ENCODE results near the gene QSOX1. TPM values are rescaled to one million over a fixed set of nuclear protein-coding genes. Genes with fewer than 3 reads are reported as not detected.

QSOX1 gene
- total and polyA plus RNA-seq, 2 donors, result 9.1 to 48.2 TPM

DNA sequence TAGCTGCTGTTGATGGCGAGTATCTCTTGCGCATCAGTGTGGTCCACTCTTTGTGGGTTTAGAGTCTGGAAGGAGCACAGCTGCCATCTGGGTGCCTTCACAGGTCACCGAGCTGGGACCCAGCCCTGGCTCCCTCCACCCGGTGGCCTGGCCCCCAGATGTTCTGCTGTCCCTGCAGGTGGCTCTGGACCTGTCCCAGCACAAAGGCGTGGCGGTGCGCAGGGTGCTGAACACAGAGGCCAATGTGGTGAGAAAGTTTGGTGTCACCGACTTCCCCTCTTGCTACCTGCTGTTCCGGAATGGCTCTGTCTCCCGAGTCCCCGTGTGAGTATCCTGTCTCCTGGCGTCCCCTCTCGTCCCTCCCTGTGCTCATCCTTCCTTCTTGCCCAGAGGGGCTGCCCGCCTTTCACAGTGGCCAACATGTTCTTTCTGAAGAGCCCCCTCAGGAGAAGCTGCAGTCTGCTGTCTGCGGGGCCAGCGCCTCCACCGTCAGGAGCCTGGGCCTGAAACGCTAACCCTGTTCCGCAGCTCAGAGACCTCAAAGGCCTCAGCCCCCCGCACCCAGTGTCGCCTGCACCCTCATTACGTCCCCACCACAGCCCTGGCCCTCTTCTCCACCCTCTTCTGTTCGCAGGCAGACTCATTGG, 27.4 kb downstream of the QSOX1 start:
- Histone ChIP-seq H3K27ac (ENCODE audit: low read depth in 1 of 2, low read length in 1 of 2) (no peak overlapping the region), H3K4me1 (ENCODE audit: control insufficient read depth in 2 of 2, insufficient read depth in 2 of 2, low read length in 2 of 2) (no peaks in the 10 kb centered on the region), H3K4me3 (ENCODE audit: low read length in 2 of 2) (no peak overlapping the region), H3K36me3 (ENCODE audit: control insufficient read depth in 2 of 2, insufficient read depth in 2 of 2, low read length in 1 of 2) (peaks cover 0 to 15% of the 10 kb centered on the region in 2 donors), H3K27me3 (ENCODE audit: control insufficient read depth in 2 of 2, insufficient read depth in 1 of 2, low read length in 1 of 2) (no peaks in the 10 kb centered on the region), H3K9me3 (ENCODE audit: control insufficient read depth in 2 of 2, insufficient read depth in 1 of 2, low read length in 1 of 2) (no peaks in the 10 kb centered on the region)
- DNase-seq (ENCODE audit: low read depth in 6 of 9, low spot score in 9 of 9), result no peak
- 97% methylated on average over 23 of the region's 23 CpGs for WGBS

DNA sequence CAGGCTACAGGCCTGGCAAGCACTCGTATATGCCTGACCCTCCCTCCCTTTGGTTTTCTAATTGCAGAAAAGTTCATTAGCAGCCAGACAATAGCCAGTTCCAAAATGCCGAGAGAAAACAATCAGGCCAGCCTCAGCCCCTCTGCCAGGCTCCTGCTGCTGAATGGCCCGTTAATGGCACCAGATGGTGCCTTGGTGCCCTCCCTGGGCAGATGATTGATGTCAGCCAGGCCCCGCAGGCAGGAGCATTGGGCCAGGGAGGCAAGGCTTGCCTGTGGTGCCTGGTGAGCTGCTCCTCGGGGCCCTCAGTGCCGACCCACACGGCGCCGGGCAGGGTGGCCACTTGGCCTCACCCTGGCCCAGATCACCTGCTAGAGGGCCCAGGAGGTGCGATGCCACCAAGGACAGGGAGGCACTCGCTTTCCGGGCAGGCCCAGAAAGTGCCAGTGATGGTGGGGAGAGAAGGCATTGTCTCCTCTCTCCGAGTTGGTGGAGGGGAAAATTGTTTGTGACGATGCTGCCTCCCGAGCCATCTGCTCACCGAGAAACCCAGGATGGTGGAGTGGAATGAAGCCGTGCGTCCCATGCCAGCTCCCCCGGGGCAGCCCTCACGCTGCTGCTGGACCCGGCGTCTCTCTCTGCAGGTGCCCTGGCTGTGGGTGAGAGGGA, 28.1 kb downstream of the QSOX1 start:
- no peak overlapping the region for H3K4me3 ChIP-seq (ENCODE audit: low read length in 2 of 2)
- DNase-seq (ENCODE audit: low read depth in 6 of 9, low spot score in 9 of 9), result no peak
- no peaks in the 10 kb centered on the region for H3K27me3 ChIP-seq (ENCODE audit: control insufficient read depth in 2 of 2, insufficient read depth in 1 of 2, low read length in 1 of 2)
- peaks cover 0 to 15% of the 10 kb centered on the region in 2 donors for H3K36me3 ChIP-seq (ENCODE audit: control insufficient read depth in 2 of 2, insufficient read depth in 2 of 2, low read length in 1 of 2)
- H3K27ac ChIP-seq (ENCODE audit: low read depth in 1 of 2, low read length in 1 of 2), result no peak overlapping the region
- 97% methylated on average over 22 of the region's 22 CpGs for WGBS
- H3K4me1 ChIP-seq (ENCODE audit: control insufficient read depth in 2 of 2, insufficient read depth in 2 of 2, low read length in 2 of 2), result no peaks in the 10 kb centered on the region
- H3K9me3 ChIP-seq (ENCODE audit: control insufficient read depth in 2 of 2, insufficient read depth in 1 of 2, low read length in 1 of 2), result no peaks in the 10 kb centered on the region

DNA sequence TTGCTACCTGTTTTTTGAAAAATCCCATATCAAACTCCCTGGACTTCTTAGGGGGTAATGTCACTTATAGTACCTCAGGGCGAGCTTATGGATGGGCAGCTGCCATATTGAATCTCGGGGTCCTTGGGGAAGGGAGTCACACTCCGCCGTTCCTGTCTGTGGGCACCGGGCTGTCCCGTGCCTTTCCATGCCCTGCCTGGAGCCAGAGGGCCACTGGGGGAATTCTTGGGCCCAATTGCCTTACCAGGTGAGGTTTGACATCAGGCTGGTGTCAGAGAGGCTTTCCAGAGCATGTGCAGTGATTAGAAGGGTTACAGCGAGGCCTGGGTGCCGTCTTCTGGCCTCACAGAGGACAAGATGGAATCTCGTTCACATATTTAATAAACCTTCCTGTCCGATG, 28.8 kb downstream of the QSOX1 start:
- Histone ChIP-seq H3K27me3 (ENCODE audit: control insufficient read depth in 2 of 2, insufficient read depth in 1 of 2, low read length in 1 of 2) (no peaks in the 10 kb centered on the region), H3K4me3 (ENCODE audit: low read length in 2 of 2) (no peak overlapping the region), H3K4me1 (ENCODE audit: control insufficient read depth in 2 of 2, insufficient read depth in 2 of 2, low read length in 2 of 2) (peaks cover 0 to 5% of the 10 kb centered on the region in 2 donors), H3K36me3 (ENCODE audit: control insufficient read depth in 2 of 2, insufficient read depth in 2 of 2, low read length in 1 of 2) (peaks cover 0 to 15% of the 10 kb centered on the region in 2 donors), H3K27ac (ENCODE audit: low read depth in 1 of 2, low read length in 1 of 2) (no peak overlapping the region), H3K9me3 (ENCODE audit: control insufficient read depth in 2 of 2, insufficient read depth in 1 of 2, low read length in 1 of 2) (no peaks in the 10 kb centered on the region)
- no peak for DNase-seq (ENCODE audit: low read depth in 6 of 9, low spot score in 9 of 9)
- whole genome bisulfite sequencing, result 97% methylated on average over 10 of the region's 10 CpGs

DNA sequence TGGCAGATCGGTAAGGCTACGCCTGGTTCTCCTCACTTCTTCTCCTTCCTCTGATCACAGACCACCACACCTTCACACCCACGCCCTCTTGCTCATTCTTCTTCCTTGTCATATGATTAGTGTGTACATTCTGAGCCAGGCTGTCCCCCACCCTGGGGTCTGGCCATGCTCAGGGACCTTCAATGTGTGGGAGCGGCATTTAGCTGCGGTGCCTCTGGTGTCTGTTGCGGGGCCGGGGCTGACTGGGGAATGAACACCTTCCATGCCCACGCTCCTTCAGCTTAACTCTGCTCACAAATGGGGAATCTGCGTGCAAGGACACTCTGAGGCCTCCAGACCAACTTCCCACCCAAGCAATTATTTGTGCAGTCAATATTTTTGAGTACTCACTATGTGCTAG, 29.4 kb downstream of the QSOX1 start:
- H3K4me1 ChIP-seq (ENCODE audit: control insufficient read depth in 2 of 2, insufficient read depth in 2 of 2, low read length in 2 of 2), result peaks cover 0 to 12% of the 10 kb centered on the region in 2 donors
- no peak overlapping the region for H3K4me3 ChIP-seq (ENCODE audit: low read length in 2 of 2)
- no peak overlapping the region for H3K27ac ChIP-seq (ENCODE audit: low read depth in 1 of 2, low read length in 1 of 2)
- no peaks in the 10 kb centered on the region for H3K9me3 ChIP-seq (ENCODE audit: control insufficient read depth in 2 of 2, insufficient read depth in 1 of 2, low read length in 1 of 2)
- H3K36me3 ChIP-seq (ENCODE audit: control insufficient read depth in 2 of 2, insufficient read depth in 2 of 2, low read length in 1 of 2), result peaks cover 0 to 15% of the 10 kb centered on the region in 2 donors
- WGBS, result 90% methylated on average over 9 of the region's 9 CpGs
- no peak for DNase-seq (ENCODE audit: low read depth in 6 of 9, low spot score in 9 of 9)
- H3K27me3 ChIP-seq (ENCODE audit: control insufficient read depth in 2 of 2, insufficient read depth in 1 of 2, low read length in 1 of 2), result no peaks in the 10 kb centered on the region

DNA sequence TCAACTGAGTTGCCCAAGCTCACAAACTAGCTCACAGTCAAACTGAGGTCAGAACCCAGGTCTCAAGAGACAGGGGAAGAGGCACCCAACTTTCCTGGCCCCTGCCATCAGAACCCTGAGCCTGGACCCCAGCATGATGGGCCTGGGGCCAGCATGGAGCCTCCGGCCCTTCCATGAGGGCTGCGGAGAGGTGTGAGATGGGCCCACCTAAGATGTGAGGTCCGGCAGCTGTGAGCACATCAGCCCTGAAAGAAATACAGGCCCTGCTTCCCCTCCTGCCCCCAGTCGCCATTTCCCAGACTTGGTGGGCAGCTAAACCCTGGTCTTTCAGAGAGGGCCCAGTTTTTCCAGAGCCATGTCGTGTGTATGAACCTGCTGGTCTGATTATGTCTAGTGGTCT, 30.6 kb downstream of the QSOX1 start:
- Histone ChIP-seq H3K9me3 (ENCODE audit: control insufficient read depth in 2 of 2, insufficient read depth in 1 of 2, low read length in 1 of 2) (no peaks in the 10 kb centered on the region), H3K36me3 (ENCODE audit: control insufficient read depth in 2 of 2, insufficient read depth in 2 of 2, low read length in 1 of 2) (peaks cover 0 to 15% of the 10 kb centered on the region in 2 donors), H3K4me3 (ENCODE audit: low read length in 2 of 2) (no peak overlapping the region), H3K4me1 (ENCODE audit: control insufficient read depth in 2 of 2, insufficient read depth in 2 of 2, low read length in 2 of 2) (peaks cover 0 to 18% of the 10 kb centered on the region in 2 donors), H3K27ac (ENCODE audit: low read depth in 1 of 2, low read length in 1 of 2) (no peak overlapping the region), H3K27me3 (ENCODE audit: control insufficient read depth in 2 of 2, insufficient read depth in 1 of 2, low read length in 1 of 2) (no peaks in the 10 kb centered on the region)
- no peak for DNase-seq (ENCODE audit: low read depth in 6 of 9, low spot score in 9 of 9)
- 95% methylated on average over 5 of the region's 5 CpGs for WGBS

DNA sequence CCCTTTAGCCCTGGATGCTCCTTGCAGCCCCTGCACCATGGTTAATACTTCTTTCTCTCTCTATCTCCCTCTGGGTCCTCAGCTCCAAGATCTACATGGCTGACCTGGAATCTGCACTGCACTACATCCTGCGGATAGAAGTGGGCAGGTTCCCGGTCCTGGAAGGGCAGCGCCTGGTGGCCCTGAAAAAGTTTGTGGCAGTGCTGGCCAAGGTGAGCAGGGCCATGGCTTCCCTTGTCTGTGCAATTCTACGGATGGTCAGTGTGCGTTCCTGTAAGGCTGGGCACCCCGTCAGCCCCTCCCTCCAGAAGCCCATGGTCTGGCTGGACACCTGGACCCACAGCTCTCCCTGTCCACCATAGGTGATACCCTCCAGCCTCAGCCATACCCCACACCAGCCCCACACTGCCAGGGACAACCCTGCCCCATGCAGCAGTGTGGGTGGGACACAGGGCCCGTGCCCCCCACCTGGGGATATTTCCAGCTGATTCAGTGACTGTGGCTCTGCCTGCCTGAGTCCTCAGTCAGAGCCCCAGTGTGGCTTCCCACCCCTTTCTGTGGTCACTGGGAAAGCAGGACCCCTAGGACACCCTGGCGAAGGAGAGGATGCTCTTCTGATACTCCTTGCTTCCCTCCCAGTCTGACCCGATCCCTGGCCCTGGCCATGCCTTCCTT, 31.4 kb downstream of the QSOX1 start:
- Histone ChIP-seq H3K36me3 (ENCODE audit: control insufficient read depth in 2 of 2, insufficient read depth in 2 of 2, low read length in 1 of 2) (peaks cover 0 to 16% of the 10 kb centered on the region in 2 donors), H3K4me3 (ENCODE audit: low read length in 2 of 2) (no peak overlapping the region), H3K27me3 (ENCODE audit: control insufficient read depth in 2 of 2, insufficient read depth in 1 of 2, low read length in 1 of 2) (no peaks in the 10 kb centered on the region), H3K9me3 (ENCODE audit: control insufficient read depth in 2 of 2, insufficient read depth in 1 of 2, low read length in 1 of 2) (no peaks in the 10 kb centered on the region), H3K27ac (ENCODE audit: low read depth in 1 of 2, low read length in 1 of 2) (no peak overlapping the region), H3K4me1 (ENCODE audit: control insufficient read depth in 2 of 2, insufficient read depth in 2 of 2, low read length in 2 of 2) (peaks cover 0 to 22% of the 10 kb centered on the region in 2 donors)
- 98% methylated on average over 9 of the region's 9 CpGs for WGBS
- no peak for DNase-seq (ENCODE audit: low read depth in 6 of 9, low spot score in 9 of 9)

DNA sequence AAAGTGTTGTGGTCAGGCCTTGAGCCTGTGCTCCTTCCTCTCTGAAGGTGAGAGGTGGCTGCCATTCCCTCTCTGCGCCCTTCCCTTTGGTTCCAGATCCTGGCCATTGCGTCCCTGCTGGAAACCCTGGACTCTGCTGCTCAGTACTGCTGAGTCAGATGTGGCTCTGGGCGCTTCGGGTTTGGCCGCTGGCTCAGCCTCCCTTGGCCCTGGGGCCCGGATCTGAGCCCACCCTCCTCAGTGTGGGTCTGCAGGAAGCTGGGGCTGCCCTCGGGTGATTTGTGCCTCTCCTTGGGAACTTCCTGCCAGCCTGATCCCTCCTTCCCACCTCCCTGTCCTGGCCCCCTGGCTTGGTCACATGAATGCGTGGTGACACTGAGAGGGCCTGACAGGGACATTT, 32.2 kb downstream of the QSOX1 start:
- no peak overlapping the region for H3K4me3 ChIP-seq (ENCODE audit: low read length in 2 of 2)
- peaks cover 0 to 30% of the 10 kb centered on the region in 2 donors for H3K4me1 ChIP-seq (ENCODE audit: control insufficient read depth in 2 of 2, insufficient read depth in 2 of 2, low read length in 2 of 2)
- no peaks in the 10 kb centered on the region for H3K9me3 ChIP-seq (ENCODE audit: control insufficient read depth in 2 of 2, insufficient read depth in 1 of 2, low read length in 1 of 2)
- DNase-seq (ENCODE audit: low read depth in 6 of 9, low spot score in 9 of 9), result no peak
- WGBS, result 87% methylated on average over 8 of the region's 8 CpGs
- H3K27ac ChIP-seq (ENCODE audit: low read depth in 1 of 2, low read length in 1 of 2), result no peak overlapping the region
- peaks cover 0 to 20% of the 10 kb centered on the region in 2 donors for H3K36me3 ChIP-seq (ENCODE audit: control insufficient read depth in 2 of 2, insufficient read depth in 2 of 2, low read length in 1 of 2)
- no peaks in the 10 kb centered on the region for H3K27me3 ChIP-seq (ENCODE audit: control insufficient read depth in 2 of 2, insufficient read depth in 1 of 2, low read length in 1 of 2)

DNA sequence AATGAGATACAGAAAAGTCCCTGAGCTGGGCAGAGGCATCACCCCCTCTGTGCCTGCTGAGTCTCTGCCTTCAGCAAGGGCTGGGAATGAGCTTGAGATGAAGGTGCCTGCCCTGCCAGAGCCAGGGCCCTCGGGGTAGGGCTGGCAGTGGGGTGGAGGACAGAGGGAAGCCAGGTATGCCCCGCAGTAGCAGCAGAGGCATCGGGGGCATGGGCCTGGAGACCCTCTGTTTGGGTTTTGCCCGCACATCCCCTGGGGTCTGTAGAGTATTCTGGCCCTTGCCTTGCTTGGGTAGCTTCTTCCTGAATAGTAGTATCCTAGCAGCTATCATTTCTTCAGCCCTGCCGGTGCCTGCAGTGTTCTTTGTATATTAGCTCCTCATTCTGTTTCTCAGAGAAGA, 33.0 kb downstream of the QSOX1 start:
- Histone ChIP-seq H3K36me3 (ENCODE audit: control insufficient read depth in 2 of 2, insufficient read depth in 2 of 2, low read length in 1 of 2) (peaks cover 0 to 17% of the 10 kb centered on the region in 2 donors), H3K9me3 (ENCODE audit: control insufficient read depth in 2 of 2, insufficient read depth in 1 of 2, low read length in 1 of 2) (no peaks in the 10 kb centered on the region), H3K27ac (ENCODE audit: low read depth in 1 of 2, low read length in 1 of 2) (no peak overlapping the region), H3K4me3 (ENCODE audit: low read length in 2 of 2) (no peak overlapping the region), H3K4me1 (ENCODE audit: control insufficient read depth in 2 of 2, insufficient read depth in 2 of 2, low read length in 2 of 2) (peaks cover 0 to 38% of the 10 kb centered on the region in 2 donors), H3K27me3 (ENCODE audit: control insufficient read depth in 2 of 2, insufficient read depth in 1 of 2, low read length in 1 of 2) (no peaks in the 10 kb centered on the region)
- WGBS, result 99% methylated on average over 5 of the region's 5 CpGs
- DNase-seq (ENCODE audit: low read depth in 6 of 9, low spot score in 9 of 9), result no peak

DNA sequence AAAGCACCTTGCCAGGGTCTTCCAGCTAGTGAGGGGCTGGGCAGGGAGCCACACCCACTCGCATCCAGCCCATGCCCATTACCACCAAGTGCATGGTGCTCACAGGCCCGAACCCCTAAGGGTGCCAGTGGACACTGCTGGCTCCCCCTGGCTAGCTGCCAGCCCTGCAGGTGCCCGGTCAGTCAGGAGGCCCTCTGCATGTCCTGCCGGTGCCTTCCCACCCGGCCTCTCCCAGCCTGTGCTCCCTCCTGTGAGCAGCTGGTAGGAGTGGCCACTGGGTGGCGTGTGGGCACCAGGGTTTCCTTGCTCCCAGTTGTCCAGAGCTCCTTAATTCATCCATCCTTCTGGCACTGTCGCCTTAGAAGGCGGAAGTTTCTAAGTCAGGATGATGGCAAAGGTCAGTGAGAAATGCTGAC, 33.4 kb downstream of the QSOX1 start:
- 81% methylated on average over 8 of the region's 8 CpGs for WGBS
- Histone ChIP-seq H3K4me1 (ENCODE audit: control insufficient read depth in 2 of 2, insufficient read depth in 2 of 2, low read length in 2 of 2) (peaks cover 0 to 42% of the 10 kb centered on the region in 2 donors), H3K27me3 (ENCODE audit: control insufficient read depth in 2 of 2, insufficient read depth in 1 of 2, low read length in 1 of 2) (no peaks in the 10 kb centered on the region)

More for the DNA sequence above, 33.4 kb downstream of the QSOX1 start:
- Histone ChIP-seq H3K4me3 (ENCODE audit: low read length in 2 of 2) (no peak overlapping the region), H3K27ac (ENCODE audit: low read depth in 1 of 2, low read length in 1 of 2) (no peak overlapping the region), H3K9me3 (ENCODE audit: control insufficient read depth in 2 of 2, insufficient read depth in 1 of 2, low read length in 1 of 2) (no peaks in the 10 kb centered on the region), H3K36me3 (ENCODE audit: control insufficient read depth in 2 of 2, insufficient read depth in 2 of 2, low read length in 1 of 2) (peaks cover 0 to 15% of the 10 kb centered on the region in 2 donors)
- no peak for DNase-seq (ENCODE audit: low read depth in 6 of 9, low spot score in 9 of 9)

Data from thymus (tissue), 11 donors.